A673 (cell line): Measurements from ENCODE around the gene NEDD4L.

ENCODE experiments used
- CTCF ChIP-seq: fragments of 300-800, 200-600 bp; sonication (generic); conservative IDR thresholded peaks from 2 replicates; pipeline ENCODE4 v1.5.1; 2017; ENCODE audit warnings: low read depth, mild to moderate bottlenecking, antibody characterized with exemption, low read length, moderate library complexity, mixed read lengths
- EZH2 ChIP-seq: fragments of 200-600 bp; sonication (generic); IDR thresholded peaks from 2 replicates; pipeline ENCODE4 v1.6.1; 2017; ENCODE audit warnings: borderline replicate concordance, low read depth, mild to moderate bottlenecking, mixed read lengths, antibody characterized with exemption, low read length; ENCODE audit not compliant: poor library complexity, severe bottlenecking

GRCh38 chr18:58337285-58337684, 293.3 kb downstream of the NEDD4L start:
- TF ChIP-seq EZH2: no peak
- TF ChIP-seq CTCF: no peak
